VCaP (cell line): Measurements from ENCODE around the gene CLCN3.
A peak's percentile ranks its signal among the peaks of the same experiment; 100 is the strongest.

Experiments used
- H3K27ac ChIP-seq: fragments of 450-650 bp; 2 replicates; pipeline ENCODE4 v1.5.1; 2017
- CTCF ChIP-seq: fragments of 450-650 bp; conservative IDR thresholded peaks from 2 replicates; pipeline ENCODE4 v1.5.1; 2017; ENCODE audit warnings: mild to moderate bottlenecking, moderate library complexity

The CLCN3 gene

DNA sequence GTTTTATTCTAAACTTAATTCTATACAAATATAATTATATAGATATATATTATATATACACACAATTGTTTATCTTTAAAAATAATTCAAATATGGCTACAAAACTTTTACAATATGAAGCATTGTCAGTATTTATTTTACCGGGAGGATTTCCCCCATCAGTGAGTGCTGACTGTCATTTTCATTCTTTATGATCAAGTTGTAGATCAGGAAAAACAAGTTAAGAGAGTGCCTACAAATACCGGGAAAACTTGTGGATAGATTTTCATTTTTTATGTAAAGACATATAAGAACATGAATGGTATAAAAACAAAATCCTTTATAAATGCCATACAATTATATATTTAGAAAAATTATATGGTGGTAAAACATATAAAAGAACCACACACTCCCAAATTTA lies 37.8 kb downstream of the CLCN3 start:
- TF ChIP-seq CTCF: no peak
- peak overlapping the region; percentile 89 for H3K27ac ChIP-seq

DNA sequence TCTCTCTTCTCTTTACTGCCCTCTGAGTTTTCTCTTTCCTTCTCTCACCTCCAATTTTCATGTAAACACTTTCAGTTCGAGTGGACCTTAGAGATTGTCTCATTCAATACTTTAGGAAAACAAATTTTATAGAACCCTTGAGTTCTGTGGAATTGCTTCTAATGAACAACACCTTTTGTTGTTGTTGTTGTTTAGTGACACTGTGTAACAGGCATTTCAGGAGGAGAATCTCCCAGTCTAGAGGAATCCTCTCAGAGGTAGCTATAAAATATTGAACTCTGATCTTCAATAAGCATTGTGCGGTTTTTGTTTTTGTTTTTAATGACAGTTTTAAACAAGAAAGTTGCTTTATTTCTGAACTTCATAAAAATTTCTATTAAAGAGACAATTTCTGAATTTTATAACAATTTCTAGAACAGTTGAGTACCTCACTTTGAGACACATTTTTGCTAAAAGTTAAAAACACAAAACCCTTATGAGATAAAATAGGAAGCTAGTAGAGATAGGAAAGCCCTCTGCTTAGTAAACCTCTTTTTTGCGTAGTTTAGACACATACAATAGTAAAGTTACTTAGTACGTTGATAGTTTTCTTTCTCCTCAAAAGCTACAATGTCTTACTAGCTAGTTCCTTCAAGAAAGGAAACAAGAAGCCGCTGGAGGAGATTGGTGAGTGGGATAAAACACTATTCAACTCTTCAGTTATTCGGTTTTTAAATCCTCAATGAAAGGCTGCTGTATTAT lies 38.8 kb downstream of the CLCN3 start:
- TF ChIP-seq CTCF: no peak
- peak overlapping the region; percentile 89 for H3K27ac ChIP-seq

DNA sequence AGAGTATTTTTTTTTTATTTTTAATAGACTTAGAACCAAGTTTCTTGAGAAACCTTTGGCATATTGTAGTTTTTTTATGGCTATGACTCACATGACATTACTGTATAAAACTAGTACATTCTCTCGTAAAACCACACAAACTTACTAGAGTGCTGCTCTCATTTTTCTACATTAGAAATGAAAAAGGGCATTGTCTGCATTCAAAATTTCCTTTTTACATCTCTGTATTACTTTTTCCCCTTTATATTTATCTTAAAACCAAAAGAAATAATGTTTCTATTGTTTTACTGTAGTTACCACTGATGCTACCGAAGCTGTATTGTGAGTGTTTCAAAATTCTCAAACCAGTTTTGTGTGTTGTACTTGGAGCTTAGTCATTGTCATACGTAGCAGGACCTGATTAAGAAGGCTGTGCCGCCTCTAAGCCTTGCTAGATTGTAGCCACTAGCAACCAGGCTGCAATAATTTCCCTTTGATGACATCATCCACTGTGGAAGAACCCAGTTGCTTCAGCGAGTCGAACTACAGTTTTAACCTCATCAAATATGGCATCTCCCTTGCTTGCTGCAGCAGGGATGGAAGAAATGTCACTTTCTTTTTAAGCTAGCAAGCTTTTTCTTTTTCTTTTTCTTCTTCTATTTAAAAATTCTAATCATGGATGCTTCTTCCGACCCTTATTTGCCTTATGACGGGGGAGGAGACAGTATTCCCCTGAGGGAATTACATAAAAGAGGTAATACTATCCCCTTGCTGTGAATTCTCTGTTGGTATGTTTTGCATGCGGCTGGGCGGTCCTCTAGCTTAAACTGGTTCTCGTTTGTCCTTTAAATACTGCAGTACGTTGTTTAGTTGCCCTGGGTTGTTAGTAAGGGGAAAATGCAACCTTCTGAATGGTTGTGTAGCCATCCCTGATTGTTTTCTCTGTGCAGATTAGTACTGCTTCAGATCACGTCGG lies 39.6 kb downstream of the CLCN3 start:
- TF ChIP-seq CTCF: no peak
- H3K27ac ChIP-seq: peak overlapping the region; percentile 89

GRCh38 chr4:169660929-169661328 lies 40.6 kb downstream of the CLCN3 start:
- TF ChIP-seq CTCF: no peak
- H3K27ac ChIP-seq: peak overlapping the region; percentile 89

DNA sequence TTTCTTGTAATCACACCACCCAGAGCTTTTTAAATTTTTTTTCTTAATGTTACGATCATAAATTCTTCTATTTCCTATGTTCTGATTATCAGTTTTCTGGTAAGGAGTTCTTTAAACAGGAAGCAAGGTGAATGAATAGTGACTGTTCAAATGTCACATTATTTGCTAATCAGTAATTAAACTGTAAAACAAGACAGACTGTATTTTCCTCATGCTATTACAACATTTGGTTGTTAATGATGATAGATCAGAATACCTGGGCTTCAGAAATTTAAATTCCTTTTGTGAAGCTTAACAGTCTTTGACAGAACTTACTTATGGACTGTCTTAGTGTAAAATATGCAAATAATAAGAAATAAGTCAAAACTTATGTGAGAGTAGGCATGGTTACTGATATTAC lies 41.4 kb downstream of the CLCN3 start:
- peak overlapping the region; percentile 89 for H3K27ac ChIP-seq
- TF ChIP-seq CTCF: no peak

DNA sequence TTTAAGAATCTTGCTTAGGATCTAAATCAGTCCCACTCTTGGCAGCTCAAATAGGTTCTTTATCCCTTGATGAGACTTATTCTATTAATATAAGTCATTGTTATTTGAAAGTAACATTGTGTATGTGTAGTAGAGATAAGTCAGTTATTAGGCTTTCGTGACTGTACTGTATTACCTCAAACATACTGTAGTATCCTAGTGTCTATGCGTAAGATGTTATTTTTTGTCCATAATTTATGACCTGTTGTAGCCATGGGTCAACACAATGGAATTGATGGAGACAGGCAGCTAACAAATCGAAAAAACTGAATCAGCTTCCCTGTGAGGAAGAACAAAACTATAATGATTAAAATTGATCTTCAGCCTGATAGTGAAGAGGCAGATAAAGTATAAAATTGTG lies 41.8 kb downstream of the CLCN3 start:
- TF ChIP-seq CTCF: no peak

DNA sequence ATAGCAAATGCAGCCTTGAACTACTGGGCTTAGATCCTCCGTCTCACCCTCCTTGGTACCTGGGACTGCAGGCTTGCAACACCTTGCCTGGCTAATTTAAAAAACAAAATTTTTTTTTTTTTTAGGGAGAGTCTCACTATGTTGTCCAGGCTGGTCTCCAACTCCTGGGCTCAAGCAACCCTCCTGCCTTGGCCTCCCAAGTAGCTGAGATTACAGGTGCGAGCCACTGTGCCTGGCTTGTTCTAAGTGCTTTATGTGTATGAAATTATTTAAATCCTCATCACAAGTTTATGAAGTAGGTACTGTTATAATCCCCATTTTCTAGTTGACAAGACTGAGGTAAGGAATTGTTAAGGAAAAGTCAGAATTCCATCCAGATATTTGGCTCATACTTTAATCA lies 43.0 kb downstream of the CLCN3 start:
- TF ChIP-seq CTCF: no peak
- H3K27ac ChIP-seq: peak overlapping the region; percentile 89; the same call in 1 of the 2 replicates

More for the DNA sequence above, 41.8 kb downstream of the CLCN3 start:
- peak overlapping the region; percentile 89 for H3K27ac ChIP-seq
